Measurements from ENCODE around the gene ADIPOR2.
A peak's percentile ranks its signal among the peaks of the same experiment; 100 is the strongest.
"Not testable (repeated sequence)": the region's sequence is repeated elsewhere in the genome, so short reads cannot be mapped to it uniquely, and the experiment has no call there.

ADIPOR2 gene

DNA sequence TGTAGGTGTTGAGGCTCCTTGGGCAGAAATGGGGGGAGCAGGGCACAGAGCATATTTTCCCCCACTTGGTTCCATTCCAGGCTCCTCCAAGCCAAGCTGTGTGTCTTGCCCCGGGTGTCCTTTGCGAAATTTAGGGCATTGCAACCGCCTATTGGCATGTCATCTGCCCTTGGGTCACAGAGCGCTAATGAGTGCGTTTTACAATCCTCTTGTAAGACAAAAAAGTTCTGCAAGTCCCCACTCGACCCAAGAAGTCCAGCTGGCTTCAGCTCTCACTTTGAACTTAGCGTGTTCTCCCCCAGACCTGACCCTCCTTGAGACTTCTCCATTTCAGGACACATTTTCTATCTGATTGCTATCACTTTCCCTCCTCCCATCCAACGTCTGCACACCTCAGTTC is 123.4 kb downstream of the ADIPOR2 start:
- no peaks in the 10 kb centered on the region for H3K36me3 ChIP-seq
- peaks cover 19% of the 10 kb centered on the region for H3K27me3 ChIP-seq
- peaks cover 38 to 41% of the 10 kb centered on the region in 2 experiments for H3K4me1 ChIP-seq (ENCODE audit: control insufficient read depth in 1 of 2, insufficient read depth in 1 of 2, low read depth in 1 of 2, low read length in 1 of 2)
- H3K4me3 ChIP-seq (ENCODE audit: low read depth in 1 of 2, low read length in 1 of 2) = no peak overlapping the region
- no peaks in the 10 kb centered on the region for H3K9me3 ChIP-seq
- TF ChIP-seq, protein P1, sequence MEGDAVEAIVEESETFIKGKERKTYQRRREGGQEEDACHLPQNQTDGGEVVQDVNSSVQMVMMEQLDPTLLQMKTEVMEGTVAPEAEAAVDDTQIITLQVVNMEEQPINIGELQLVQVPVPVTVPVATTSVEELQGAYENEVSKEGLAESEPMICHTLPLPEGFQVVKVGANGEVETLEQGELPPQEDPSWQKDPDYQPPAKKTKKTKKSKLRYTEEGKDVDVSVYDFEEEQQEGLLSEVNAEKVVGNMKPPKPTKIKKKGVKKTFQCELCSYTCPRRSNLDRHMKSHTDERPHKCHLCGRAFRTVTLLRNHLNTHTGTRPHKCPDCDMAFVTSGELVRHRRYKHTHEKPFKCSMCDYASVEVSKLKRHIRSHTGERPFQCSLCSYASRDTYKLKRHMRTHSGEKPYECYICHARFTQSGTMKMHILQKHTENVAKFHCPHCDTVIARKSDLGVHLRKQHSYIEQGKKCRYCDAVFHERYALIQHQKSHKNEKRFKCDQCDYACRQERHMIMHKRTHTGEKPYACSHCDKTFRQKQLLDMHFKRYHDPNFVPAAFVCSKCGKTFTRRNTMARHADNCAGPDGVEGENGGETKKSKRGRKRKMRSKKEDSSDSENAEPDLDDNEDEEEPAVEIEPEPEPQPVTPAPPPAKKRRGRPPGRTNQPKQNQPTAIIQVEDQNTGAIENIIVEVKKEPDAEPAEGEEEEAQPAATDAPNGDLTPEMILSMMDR (IDR thresholded peaks at IDR 0.05) = no peak
- peak overlapping the region; percentile 97 for H3K27ac ChIP-seq

DNA sequence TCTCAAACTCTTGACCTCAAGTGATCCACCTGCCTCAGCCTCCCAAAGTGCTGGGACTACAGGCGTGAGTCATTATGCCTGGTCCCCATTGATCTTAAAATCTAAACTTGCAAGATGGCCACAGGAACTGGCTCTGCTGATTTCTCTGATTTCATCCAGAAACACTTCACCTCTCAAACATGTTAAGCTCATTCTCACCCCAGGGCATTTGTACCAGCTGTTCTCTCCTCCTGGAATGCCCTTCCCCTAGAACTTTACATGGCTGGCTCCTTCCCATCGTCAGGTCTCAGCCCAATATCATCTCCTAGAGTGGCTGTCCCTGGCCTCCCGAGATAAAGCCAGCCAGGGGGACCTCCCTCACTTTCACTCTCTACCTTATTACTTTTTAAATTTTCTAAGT is 124.2 kb downstream of the ADIPOR2 start:
- Histone ChIP-seq H3K9me3 (no peaks in the 10 kb centered on the region), H3K4me3 (ENCODE audit: low read depth in 1 of 2, low read length in 1 of 2) (no peak overlapping the region), H3K4me1 (ENCODE audit: control insufficient read depth in 1 of 2, insufficient read depth in 1 of 2, low read depth in 1 of 2, low read length in 1 of 2) (peaks cover 38 to 41% of the 10 kb centered on the region in 2 experiments), H3K36me3 (no peaks in the 10 kb centered on the region), H3K27me3 (peaks cover 28% of the 10 kb centered on the region), H3K27ac (no peak overlapping the region)
- TF ChIP-seq, protein P1 (IDR thresholded peaks at IDR 0.05) = no peak

DNA sequence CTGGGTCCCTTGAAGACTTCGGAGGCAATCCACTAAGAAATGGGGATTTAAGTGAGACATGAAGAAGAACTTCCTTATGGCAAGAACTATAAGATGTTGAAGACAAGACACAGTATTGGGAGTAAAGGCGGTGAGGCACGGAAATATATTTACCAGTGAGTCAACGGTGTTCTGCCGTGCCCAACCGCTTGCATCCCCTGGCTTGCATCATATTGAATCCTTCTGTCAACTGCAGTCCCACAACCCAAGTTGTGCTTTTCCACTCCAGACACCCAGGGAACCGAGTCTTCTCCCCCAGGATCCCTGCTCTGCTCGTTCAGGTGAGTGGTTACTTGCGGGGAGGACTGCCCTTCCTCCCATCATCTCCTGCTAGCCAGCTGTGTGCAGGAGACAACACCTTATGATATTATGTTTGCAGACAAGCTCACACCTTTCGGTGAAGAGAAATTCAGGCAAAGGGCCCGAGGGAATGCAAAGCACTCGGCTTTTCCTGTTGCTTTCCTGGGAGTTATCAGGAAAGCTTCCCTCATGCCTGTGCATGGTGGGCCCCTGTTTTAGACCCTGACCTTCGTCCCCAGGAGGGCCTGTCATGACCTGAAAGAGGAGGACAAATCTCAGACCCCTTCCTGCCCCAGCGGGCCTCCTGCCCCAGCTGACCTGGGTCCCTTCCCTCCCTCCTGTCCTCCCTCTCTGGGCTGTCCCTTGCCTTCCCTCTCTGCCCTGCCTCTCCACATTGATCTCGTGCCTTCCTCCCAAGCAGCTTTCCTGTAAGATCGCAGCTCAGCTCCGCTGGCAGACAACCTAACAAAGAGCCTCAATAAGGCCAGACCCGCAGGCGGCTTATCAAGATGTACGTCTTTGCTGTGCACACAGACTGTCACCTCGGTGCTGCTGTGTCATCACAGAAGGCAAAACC is 125.2 kb downstream of the ADIPOR2 start:
- Histone ChIP-seq H3K4me3 (ENCODE audit: low read depth in 1 of 2, low read length in 1 of 2) (no peak overlapping the region), H3K27me3 (peaks cover 37% of the 10 kb centered on the region), H3K9me3 (no peaks in the 10 kb centered on the region), H3K27ac (no peak overlapping the region), H3K4me1 (ENCODE audit: control insufficient read depth in 1 of 2, insufficient read depth in 1 of 2, low read depth in 1 of 2, low read length in 1 of 2) (peaks cover 36 to 39% of the 10 kb centered on the region in 2 experiments), H3K36me3 (no peaks in the 10 kb centered on the region)
- TF ChIP-seq, protein P1 (IDR thresholded peaks at IDR 0.05) = no peak

DNA sequence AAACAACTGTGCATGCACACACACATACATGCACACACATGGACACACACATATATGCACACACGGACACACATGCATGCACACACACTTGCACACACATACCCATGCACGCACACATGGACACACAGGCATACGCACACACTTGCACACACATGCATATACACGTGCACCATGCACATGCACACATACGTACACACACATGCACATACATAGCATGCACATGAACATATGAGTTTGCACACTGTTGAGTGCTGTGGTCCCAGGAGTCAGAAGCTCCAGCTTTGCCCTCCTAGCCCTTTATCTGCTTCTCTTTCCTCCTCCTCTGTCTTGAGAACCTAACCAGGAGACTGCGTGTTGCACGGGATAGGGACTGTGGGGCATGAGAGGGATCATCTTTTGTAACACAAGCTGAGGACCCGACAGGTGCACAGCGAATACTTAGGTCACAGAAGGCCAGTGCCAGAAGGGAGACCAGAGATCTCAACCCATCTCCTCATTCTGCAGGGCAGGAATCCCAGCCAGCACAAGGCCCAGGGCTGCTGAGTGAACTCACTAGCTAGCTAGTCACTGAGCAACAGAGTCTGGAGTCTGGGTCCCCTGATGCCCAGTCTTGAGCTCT is 126.0 kb downstream of the ADIPOR2 start:
- H3K4me3 ChIP-seq (ENCODE audit: low read depth in 1 of 2, low read length in 1 of 2) = no peak overlapping the region
- H3K36me3 ChIP-seq = no peaks in the 10 kb centered on the region
- H3K4me1 ChIP-seq (ENCODE audit: control insufficient read depth in 1 of 2, insufficient read depth in 1 of 2, low read depth in 1 of 2, low read length in 1 of 2) = peaks cover 28 to 31% of the 10 kb centered on the region in 2 experiments
- no peak overlapping the region for H3K27ac ChIP-seq
- peaks cover 45% of the 10 kb centered on the region for H3K27me3 ChIP-seq
- no peaks in the 10 kb centered on the region for H3K9me3 ChIP-seq
- TF ChIP-seq, protein P1 (IDR thresholded peaks at IDR 0.05) = no peak

DNA sequence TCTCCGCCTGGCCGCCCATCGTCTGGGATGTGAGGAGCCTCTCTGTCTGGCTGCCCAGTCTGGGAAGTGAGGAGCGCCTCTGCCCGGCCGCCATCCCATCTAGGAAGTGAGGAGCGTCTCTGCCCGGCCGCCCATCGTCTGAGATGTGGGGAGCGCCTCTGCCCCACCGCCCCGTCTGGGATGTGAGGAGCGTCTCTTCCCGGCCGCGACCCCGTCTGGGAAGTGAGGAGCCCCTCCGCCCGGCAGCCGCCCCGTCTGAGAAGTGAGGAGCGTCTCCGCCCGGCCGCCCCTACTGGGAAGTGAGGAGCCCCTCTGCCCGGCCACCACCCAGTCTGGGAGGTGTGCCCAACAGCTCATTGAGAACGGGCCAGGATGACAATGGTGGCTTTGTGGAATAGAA is 127.1 kb downstream of the ADIPOR2 start:
- Histone ChIP-seq H3K4me1 (ENCODE audit: control insufficient read depth in 1 of 2, insufficient read depth in 1 of 2, low read depth in 1 of 2, low read length in 1 of 2) (peaks cover 18 to 20% of the 10 kb centered on the region in 2 experiments), H3K27me3 (peaks cover 56% of the 10 kb centered on the region)
- not testable (repeated sequence) for H3K36me3 ChIP-seq

DNA sequence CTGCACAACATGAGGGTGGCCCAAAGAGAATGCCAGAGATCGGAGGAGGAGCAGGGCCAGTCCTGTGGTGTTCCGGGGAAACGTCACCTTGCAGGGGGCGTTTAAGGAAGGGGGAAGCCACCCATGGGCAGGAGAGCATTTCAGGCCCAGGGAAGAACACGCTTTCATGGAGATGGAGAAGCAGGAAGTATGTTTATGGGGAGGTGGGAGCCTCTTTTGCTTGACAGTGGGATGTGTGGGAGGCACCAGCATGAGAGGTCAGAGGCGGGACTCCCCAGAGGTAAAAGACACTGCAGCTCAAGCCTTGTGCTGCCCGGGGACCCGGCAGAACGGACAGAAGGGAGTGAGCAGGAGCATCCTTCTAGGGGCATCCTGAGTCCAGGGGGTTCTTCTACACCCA is 128.2 kb downstream of the ADIPOR2 start:
- Histone ChIP-seq H3K9me3 (no peaks in the 10 kb centered on the region), H3K27me3 (peaks cover 61% of the 10 kb centered on the region), H3K36me3 (no peaks in the 10 kb centered on the region), H3K4me1 (ENCODE audit: control insufficient read depth in 1 of 2, insufficient read depth in 1 of 2, low read depth in 1 of 2, low read length in 1 of 2) (peaks cover 6 to 9% of the 10 kb centered on the region in 2 experiments), H3K4me3 (ENCODE audit: low read depth in 1 of 2, low read length in 1 of 2) (no peak overlapping the region), H3K27ac (no peak overlapping the region)
- TF ChIP-seq, protein P1 (IDR thresholded peaks at IDR 0.05) = no peak

More for the DNA sequence above, 127.1 kb downstream of the ADIPOR2 start:
- not testable (repeated sequence) for H3K27ac ChIP-seq; H3K4me3 ChIP-seq (ENCODE audit: low read depth in 1 of 2, low read length in 1 of 2); H3K9me3 ChIP-seq

Data from neutrophil (primary cell).